ENCODE results near the gene PSMD4. TPM values are rescaled to one million over a fixed set of nuclear protein-coding genes. Genes with fewer than 3 reads are reported as not detected.

Gene PSMD4
- total RNA-seq, 6 experiments from 2014 or later, result 72.2 to 95.6 (median 79.1) TPM

- ATAC-seq, result no peak
- Histone ChIP-seq H3K4me1 (peaks cover 0 to 2% (median 0%) of the 10 kb centered on the region in 4 donors), H3K27me3 (no peaks in the 10 kb centered on the region), H3K27ac (no peak overlapping the region), H3K36me3 (peaks cover 0 to 13% (median 0%) of the 10 kb centered on the region in 4 donors), H3K4me3 (no peak overlapping the region), H3K9me3 (no peaks in the 10 kb centered on the region)
- no peak for TF ChIP-seq CTCF (IDR thresholded peaks at IDR 0.05)
- TF ChIP-seq POLR2A (IDR thresholded peaks at IDR 0.05), result no peak
- 41% methylated on average over 2 of the region's 2 CpGs for WGBS (ENCODE audit: insufficient coverage, low coverage, low lambda C conversion rate, missing lambda C conversion rate)
- no peak for DNase-seq
- intact Hi-C loops (cut with DNase I), result no loop called here
These were observed 41.0 kb upstream of the PSMD4 start for GRCh38 chr1:151213560-151213959.

GRCh38 chr1:151221616-151222015, 32.9 kb upstream of the PSMD4 start:
- H3K4me1 ChIP-seq, result no peaks in the 10 kb centered on the region
- H3K27me3 ChIP-seq, result no peaks in the 10 kb centered on the region
- TF ChIP-seq POLR2A (IDR thresholded peaks at IDR 0.05) (no peak), CTCF (IDR thresholded peaks at IDR 0.05) (no peak)
- H3K9me3 ChIP-seq, result no peaks in the 10 kb centered on the region
- H3K27ac ChIP-seq, result no peak overlapping the region
- DNase-seq (no peak), ATAC-seq (no peak)
- 88% methylated on average over 1 of the region's 1 CpG for WGBS (ENCODE audit: insufficient coverage, low coverage, low lambda C conversion rate, missing lambda C conversion rate)
- intact Hi-C loops (cut with DNase I), result no loop called here
- no peak overlapping the region for H3K4me3 ChIP-seq
- H3K36me3 ChIP-seq, result peaks cover 0 to 6% (median 2%) of the 10 kb centered on the region in 4 donors

GRCh38 chr1:151222130-151222529, 32.4 kb upstream of the PSMD4 start:
- ATAC-seq (peak in 2 of 4 donors; percentile 25 to 62), DNase-seq (no peak)
- intact Hi-C loops (cut with DNase I), result no loop called here
- Histone ChIP-seq H3K9me3 (no peaks in the 10 kb centered on the region), H3K4me1 (no peaks in the 10 kb centered on the region), H3K36me3 (peaks cover 0 to 10% (median 4%) of the 10 kb centered on the region in 4 donors), H3K4me3 (no peak overlapping the region), H3K27ac (no peak overlapping the region), H3K27me3 (no peaks in the 10 kb centered on the region)
- 43% methylated on average over 4 of the region's 4 CpGs for WGBS (ENCODE audit: insufficient coverage, low coverage, low lambda C conversion rate, missing lambda C conversion rate)
- TF ChIP-seq POLR2A (IDR thresholded peaks at IDR 0.05) (no peak), CTCF (IDR thresholded peaks at IDR 0.05) (no peak)

- TF ChIP-seq CTCF (IDR thresholded peaks at IDR 0.05), result no peak
- TF ChIP-seq POLR2A (IDR thresholded peaks at IDR 0.05), result no peak
- Histone ChIP-seq H3K4me1 (no peaks in the 10 kb centered on the region), H3K36me3 (peaks cover 4 to 98% (median 42%) of the 10 kb centered on the region in 4 donors), H3K9me3 (no peaks in the 10 kb centered on the region), H3K4me3 (no peak overlapping the region), H3K27me3 (no peaks in the 10 kb centered on the region), H3K27ac (no peak overlapping the region)
- ATAC-seq (no peak), DNase-seq (no peak)
- intact Hi-C loops (cut with DNase I), result no loop called here
- 62% methylated on average over 6 of the region's 6 CpGs for WGBS (ENCODE audit: insufficient coverage, low coverage, low lambda C conversion rate, missing lambda C conversion rate)
These were observed 19.3 kb upstream of the PSMD4 start for GRCh38 chr1:151235235-151235634.
